Smooth muscle cell (in vitro differentiated cells): Measurements from ENCODE around the gene RCC1. TPM values are rescaled to one million over a fixed set of nuclear protein-coding genes. Genes with fewer than 3 reads are reported as not detected.

Experiments
- DNase-seq: peaks from one replicate; lab custom pipeline; 2025; ENCODE audit not compliant: unreplicated experiment; lab: John Stamatoyannopoulos, UW
- H2AFZ ChIP-seq: fragments of 200-600 bp; sonication (generic); 2 replicates; pipeline ENCODE4 v1.6.0; 2016; ENCODE audit warnings: antibody characterized with exemption, low read depth, mild to moderate bottlenecking
- H3F3A ChIP-seq: fragments of 200-600 bp; sonication (generic); 2 replicates; pipeline ENCODE4 v1.6.0; 2017; ENCODE audit warnings: antibody characterized with exemption, low read depth
- H3K27ac ChIP-seq: fragments of 200-600 bp; sonication (generic); 2 replicates; pipeline ENCODE4 v1.5.1; 2016; ENCODE audit warnings: low read depth, mild to moderate bottlenecking
- H3K27me3 ChIP-seq: fragments of 200-600 bp; sonication (generic); 2 replicates; pipeline ENCODE4 v1.6.1; 2016; ENCODE audit warnings: low read depth, mild to moderate bottlenecking
- H3K36me3 ChIP-seq: fragments of 200-600 bp; sonication (generic); 2 replicates; pipeline ENCODE4 v1.5.1; 2016; ENCODE audit warnings: low read depth
- H3K4me1 ChIP-seq: fragments of 200-600 bp; sonication (generic); 2 replicates; pipeline ENCODE4 v1.5.1; 2016; ENCODE audit warnings: low read depth
- H3K4me2 ChIP-seq: fragments of 200-600 bp; sonication (generic); 2 replicates; pipeline ENCODE4 v1.6.0; 2016; ENCODE audit warnings: mild to moderate bottlenecking
- H3K4me3 ChIP-seq: fragments of 200-600 bp; sonication (generic); 2 replicates; pipeline ENCODE4 v1.5.1; 2016; ENCODE audit warnings: mild to moderate bottlenecking
- H3K79me2 ChIP-seq: fragments of 200-600 bp; sonication (generic); 2 replicates; pipeline ENCODE4 v1.6.0; 2016; ENCODE audit warnings: low read depth, mild to moderate bottlenecking
- H3K9ac ChIP-seq: fragments of 200-600 bp; sonication (generic); 2 replicates; pipeline ENCODE4 v1.6.0; 2016; ENCODE audit warnings: low read depth
- H3K9me3 ChIP-seq: fragments of 200-600 bp; sonication (generic); replicated peaks from 2 replicates; pipeline ENCODE4 v1.5.1; 2016; ENCODE audit warnings: low read depth
- H4K20me1 ChIP-seq: fragments of 200-600 bp; sonication (generic); 2 replicates; pipeline ENCODE4 v1.6.0; 2016; ENCODE audit warnings: low read depth
- CTCF ChIP-seq: fragments of 200-600 bp; sonication (generic); IDR thresholded peaks from 2 replicates; pipeline ENCODE4 v1.5.1; 2017; ENCODE audit warnings: borderline replicate concordance, mild to moderate bottlenecking, antibody characterized with exemption; ENCODE audit not compliant: insufficient read depth, poor library complexity, severe bottlenecking
- WGBS: methylation state at CpG from one replicate; pipeline ENCODE4 v1.1.7; 2016; ENCODE audit warnings: low lambda C conversion rate; 5-methylcytosine and 5-hydroxymethylcytosine counted together
- polyA plus RNA-seq: library from polyadenylated mRNA; unstranded; fragments of >200 nt; fragmentation: Nextera tagmentation; extraction: Ambion mirVana; gene quantifications from 2 replicates; pipeline ENCODE4 v1.2.1, GENCODE V29; 2016
- total RNA-seq: library from RNA; depleted of rRNA; stranded (reverse); fragments of >200 nt; gene quantifications from 2 replicates; pipeline ENCODE4 v1.2.3, GENCODE V29; 2014

Gene RCC1
- total and polyA plus RNA-seq, 2 experiments from 2014 or later = 8.9 to 10.5 TPM

GRCh38 chr1:28499553-28499952 is 6.3 kb upstream of the RCC1 start:
- 70% methylated on average over 4 of the region's 4 CpGs for WGBS
- no peaks in the 10 kb centered on the region for H3K4me1 ChIP-seq
- no peak overlapping the region for H3K9ac ChIP-seq
- no peak overlapping the region for H3K4me3 ChIP-seq
- H4K20me1 ChIP-seq = no peaks in the 10 kb centered on the region
- no peaks in the 10 kb centered on the region for H3K27me3 ChIP-seq
- no peaks in the 10 kb centered on the region for H3K9me3 ChIP-seq
- no peak overlapping the region for H2AFZ ChIP-seq
- no peaks in the 10 kb centered on the region for H3K79me2 ChIP-seq
- peaks cover 10% of the 10 kb centered on the region for H3K36me3 ChIP-seq
- H3F3A ChIP-seq = peaks cover 10% of the 10 kb centered on the region
- DNase-seq = no peak
- H3K4me2 ChIP-seq = no peak overlapping the region
- no peak overlapping the region for H3K27ac ChIP-seq
- TF ChIP-seq CTCF = no peak

GRCh38 chr1:28501925-28502324 is 3.9 kb upstream of the RCC1 start:
- Histone ChIP-seq H2AFZ (no peak overlapping the region), H3K9me3 (no peaks in the 10 kb centered on the region), H3K9ac (no peak overlapping the region), H3K36me3 (peaks cover 7% of the 10 kb centered on the region), H3F3A (peaks cover 19% of the 10 kb centered on the region), H3K4me3 (no peak overlapping the region), H3K27ac (peak overlapping the region; percentile 15), H3K79me2 (peaks cover 11% of the 10 kb centered on the region), H3K4me2 (no peak overlapping the region), H3K4me1 (peaks cover 3% of the 10 kb centered on the region), H3K27me3 (no peaks in the 10 kb centered on the region), H4K20me1 (peaks cover 8% of the 10 kb centered on the region)
- WGBS = 96% methylated on average over 4 of the region's 4 CpGs
- no peak for TF ChIP-seq CTCF
- DNase-seq = no peak

- Histone ChIP-seq H3K9ac (no peak overlapping the region), H3K4me3 (no peak overlapping the region), H3K27ac (no peak overlapping the region), H3K4me2 (no peak overlapping the region), H4K20me1 (peaks cover 20% of the 10 kb centered on the region), H3K79me2 (peaks cover 22% of the 10 kb centered on the region), H3K36me3 (peaks cover 4% of the 10 kb centered on the region), H3K4me1 (peaks cover 7% of the 10 kb centered on the region), H2AFZ (no peak overlapping the region), H3K27me3 (no peaks in the 10 kb centered on the region), H3F3A (peaks cover 28% of the 10 kb centered on the region), H3K9me3 (no peaks in the 10 kb centered on the region)
- no peak for DNase-seq
- 92% methylated on average over 3 of the region's 3 CpGs for WGBS
- no peak for TF ChIP-seq CTCF
Measured at GRCh38 chr1:28503117-28503516, 2.7 kb upstream of the RCC1 start.

- TF ChIP-seq CTCF = no peak
- Histone ChIP-seq H4K20me1 (peaks cover 58% of the 10 kb centered on the region), H3K27ac (peak overlapping the region; percentile 88), H3K4me1 (peaks cover 29% of the 10 kb centered on the region), H3K4me2 (peak overlapping the region; percentile 100), H3K9me3 (no peaks in the 10 kb centered on the region), H3K27me3 (no peaks in the 10 kb centered on the region), H3K9ac (peak overlapping the region; percentile 92), H3K79me2 (peaks cover 32% of the 10 kb centered on the region), H3K36me3 (peaks cover 8% of the 10 kb centered on the region), H3K4me3 (peak overlapping the region; percentile 94), H2AFZ (no peak overlapping the region), H3F3A (peaks cover 46% of the 10 kb centered on the region)
- WGBS = under 1% methylated on average over 14 of the region's 14 CpGs
- DNase-seq = no peak
Measured at GRCh38 chr1:28506907-28507246, 1.0 kb downstream of the RCC1 start.
